ENCODE data around the gene KCTD19.
A peak's percentile ranks its signal among the peaks of the same experiment; 100 is the strongest.

The KCTD19 gene

GRCh38 chr16:67248401-67249177 is 78.0 kb downstream of the KCTD19 start, which contains the start of gene SLC9A5:
SLC9A5 (plus strand) TSS chr16:67248979; CDS start chr16:67249015, 36 bp downstream.
- CTCF ChIA-PET, result interaction anchor here (0.8 to 6.1 kb wide), 10 partner anchors 10 to 217 kb away, joined by 3 to 48 read pairs (median 4); partner anchors contain the start of gene TMEM208
- TF ChIP-seq CTCF (IDR thresholded peaks at IDR 0.05; ENCODE audit: insufficient read depth, low read length, missing control alignments), result peak; percentile 13
- POLR2A ChIA-PET, result interaction anchor here (0.7 to 2.6 kb wide), 7 partner anchors 10 to 64 kb away, joined by 3 to 12 read pairs (median 5); partner anchors contain the start of gene TMEM208
- no peak for DNase-seq (ENCODE audit: low read depth, low spot score)
- peak within 1 kb of the TSS; percentile 66 for H3K4me3 ChIP-seq (ENCODE audit: low read depth, low read length)

- no peak for DNase-seq (ENCODE audit: low read depth, low spot score)
- H3K4me3 ChIP-seq (ENCODE audit: low read depth, low read length), result peak overlapping the region; percentile 66
- ChIA-PET POLR2A (interaction anchor here (1.2 to 2.6 kb wide), 6 partner anchors 10 to 63 kb away, joined by 3 to 12 read pairs (median 6); partner anchors contain the start of gene TMEM208), CTCF (interaction anchor here (0.8 to 6.1 kb wide), 9 partner anchors 9 to 353 kb away, joined by 3 to 48 read pairs (median 3); partner anchors contain the start of gene TMEM208)
- no peak for TF ChIP-seq CTCF (IDR thresholded peaks at IDR 0.05; ENCODE audit: insufficient read depth, low read length, missing control alignments)
Measured at GRCh38 chr16:67248073-67248400, 78.5 kb downstream of the KCTD19 start.

- no peak for TF ChIP-seq CTCF (IDR thresholded peaks at IDR 0.05; ENCODE audit: insufficient read depth, low read length, missing control alignments)
- ChIA-PET POLR2A (interaction anchor here (0.8 to 2.6 kb wide), 7 partner anchors 9 to 169 kb away, joined by 3 to 12 read pairs (median 5); partner anchors contain the start of genes TMEM208 and ZDHHC1), CTCF (interaction anchor here (0.8 to 6.1 kb wide), 11 partner anchors 9 to 352 kb away, joined by 3 to 48 read pairs (median 3); partner anchors contain the start of gene TMEM208)
- DNase-seq (ENCODE audit: low read depth, low spot score), result peak; percentile 52
- H3K4me3 ChIP-seq (ENCODE audit: low read depth, low read length), result peak within 1 kb of the TSS; percentile 78
Measured at GRCh38 chr16:67247192-67248072, 79.1 kb downstream of the KCTD19 start, which contains the start of gene FHOD1. FHOD1 (minus strand) TSS chr16:67247481; CDS start chr16:67247410, 71 bp downstream.

GRCh38 chr16:67246756-67247191 is 79.8 kb downstream of the KCTD19 start:
- CTCF ChIA-PET, result interaction anchor here (1.1 to 6.1 kb wide), 7 partner anchors 13 to 293 kb away, joined by 3 to 48 read pairs (median 3); no protein-coding TSS in a partner anchor
- H3K4me3 ChIP-seq (ENCODE audit: low read depth, low read length), result peak overlapping the region; percentile 78
- POLR2A ChIA-PET, result interaction anchor here (0.8 to 2.6 kb wide), 5 partner anchors 14 to 170 kb away, joined by 3 to 12 read pairs (median 4); partner anchors contain the start of genes TMEM208 and ZDHHC1
- DNase-seq (ENCODE audit: low read depth, low spot score), result no peak
- TF ChIP-seq CTCF (IDR thresholded peaks at IDR 0.05; ENCODE audit: insufficient read depth, low read length, missing control alignments), result no peak

- peak overlapping the region; percentile 78 for H3K4me3 ChIP-seq (ENCODE audit: low read depth, low read length)
- CTCF ChIA-PET, result interaction anchor here (1.1 to 1.4 kb wide), 4 partner anchors 61 to 182 kb away, joined by 3 to 6 read pairs (median 3); no protein-coding TSS in a partner anchor
- peak; percentile 40 for TF ChIP-seq CTCF (IDR thresholded peaks at IDR 0.05; ENCODE audit: insufficient read depth, low read length, missing control alignments)
- peak; percentile 36 for DNase-seq (ENCODE audit: low read depth, low spot score)
- POLR2A ChIA-PET, result interaction anchor here (0.6 to 1.1 kb wide), 2 partner anchors 17 to 259 kb away, joined by 3 read pairs; no protein-coding TSS in a partner anchor
Measured at GRCh38 chr16:67246081-67246755, 80.3 kb downstream of the KCTD19 start.
